Panc1 (cell line): ENCODE data around the gene EMILIN2.

Source experiments
- CTCF ChIP-seq: fragments of 450-650 bp; IDR thresholded peaks from 2 replicates; pipeline ENCODE4 v1.5.1; 2017; ENCODE audit warnings: mild to moderate bottlenecking
- REST ChIP-seq, 2 experiments: IDR thresholded peaks; 2 replicates each; pipeline ENCODE4 v1.6.1; 2011 to 2012; ENCODE audit warnings: low read depth in 2 of 2, control low read depth in 1 of 2, low read length in 1 of 2, mild to moderate bottlenecking in 1 of 2, moderate library complexity in 1 of 2; ENCODE audit not compliant: insufficient read depth in 1 of 2

GRCh38 chr18:2848247-2849246 lies 1.7 kb downstream of the EMILIN2 start:
- TF ChIP-seq CTCF (no peak), REST (IDR thresholded peaks at IDR 0.05; ENCODE audit: insufficient read depth in 1 of 2, low read depth in 2 of 2, low read length in 1 of 2) (no peak)
